Measurements from ENCODE around the gene UROC1.

GRCh38 chr3:126551839-126552687 lies 34.5 kb upstream of the UROC1 start:
- TF ChIP-seq EP300 (IDR thresholded peaks at IDR 0.05; ENCODE audit: borderline replicate concordance in 1 of 2, low read depth in 1 of 2, low read length in 1 of 2), result no peak
- no peak for TF ChIP-seq RAD21 (IDR thresholded peaks at IDR 0.05; ENCODE audit: low read length)
- no peak for TF ChIP-seq POLR2AphosphoS5 (IDR thresholded peaks at IDR 0.05; ENCODE audit: low read depth, low read length)
- no peak for TF ChIP-seq CHD2 (IDR thresholded peaks at IDR 0.05; ENCODE audit: low read length, partially characterized antibody)
- no peak for TF ChIP-seq JUND (IDR thresholded peaks at IDR 0.05)
- TF ChIP-seq, protein P1, sequence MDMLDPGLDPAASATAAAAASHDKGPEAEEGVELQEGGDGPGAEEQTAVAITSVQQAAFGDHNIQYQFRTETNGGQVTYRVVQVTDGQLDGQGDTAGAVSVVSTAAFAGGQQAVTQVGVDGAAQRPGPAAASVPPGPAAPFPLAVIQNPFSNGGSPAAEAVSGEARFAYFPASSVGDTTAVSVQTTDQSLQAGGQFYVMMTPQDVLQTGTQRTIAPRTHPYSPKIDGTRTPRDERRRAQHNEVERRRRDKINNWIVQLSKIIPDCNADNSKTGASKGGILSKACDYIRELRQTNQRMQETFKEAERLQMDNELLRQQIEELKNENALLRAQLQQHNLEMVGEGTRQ (IDR thresholded peaks at IDR 0.05; ENCODE audit: borderline replicate concordance, low read depth, low read length), result no peak
- TF ChIP-seq TCF12 (IDR thresholded peaks at IDR 0.05), result no peak
- TF ChIP-seq, protein P2, sequence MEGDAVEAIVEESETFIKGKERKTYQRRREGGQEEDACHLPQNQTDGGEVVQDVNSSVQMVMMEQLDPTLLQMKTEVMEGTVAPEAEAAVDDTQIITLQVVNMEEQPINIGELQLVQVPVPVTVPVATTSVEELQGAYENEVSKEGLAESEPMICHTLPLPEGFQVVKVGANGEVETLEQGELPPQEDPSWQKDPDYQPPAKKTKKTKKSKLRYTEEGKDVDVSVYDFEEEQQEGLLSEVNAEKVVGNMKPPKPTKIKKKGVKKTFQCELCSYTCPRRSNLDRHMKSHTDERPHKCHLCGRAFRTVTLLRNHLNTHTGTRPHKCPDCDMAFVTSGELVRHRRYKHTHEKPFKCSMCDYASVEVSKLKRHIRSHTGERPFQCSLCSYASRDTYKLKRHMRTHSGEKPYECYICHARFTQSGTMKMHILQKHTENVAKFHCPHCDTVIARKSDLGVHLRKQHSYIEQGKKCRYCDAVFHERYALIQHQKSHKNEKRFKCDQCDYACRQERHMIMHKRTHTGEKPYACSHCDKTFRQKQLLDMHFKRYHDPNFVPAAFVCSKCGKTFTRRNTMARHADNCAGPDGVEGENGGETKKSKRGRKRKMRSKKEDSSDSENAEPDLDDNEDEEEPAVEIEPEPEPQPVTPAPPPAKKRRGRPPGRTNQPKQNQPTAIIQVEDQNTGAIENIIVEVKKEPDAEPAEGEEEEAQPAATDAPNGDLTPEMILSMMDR (IDR thresholded peaks at IDR 0.05), result no peak
- TF ChIP-seq, protein P3, sequence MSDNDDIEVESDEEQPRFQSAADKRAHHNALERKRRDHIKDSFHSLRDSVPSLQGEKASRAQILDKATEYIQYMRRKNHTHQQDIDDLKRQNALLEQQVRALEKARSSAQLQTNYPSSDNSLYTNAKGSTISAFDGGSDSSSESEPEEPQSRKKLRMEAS (IDR thresholded peaks at IDR 0.05; ENCODE audit: low read depth), result no peak
- no peak for TF ChIP-seq TAF1 (IDR thresholded peaks at IDR 0.05; ENCODE audit: borderline replicate concordance, low read depth, low read length)
- TF ChIP-seq GABPA (IDR thresholded peaks at IDR 0.05; ENCODE audit: low read depth), result no peak
- no peak for TF ChIP-seq FOXM1 (IDR thresholded peaks at IDR 0.05; ENCODE audit: low read depth)
- TF ChIP-seq EZH2phosphoT487 (IDR thresholded peaks at IDR 0.05; ENCODE audit: borderline replicate concordance, low read depth), result no peak
